Measurements from ENCODE around the gene RFC2.
A peak's percentile ranks its signal among the peaks of the same experiment; 100 is the strongest.

The RFC2 gene

DNA sequence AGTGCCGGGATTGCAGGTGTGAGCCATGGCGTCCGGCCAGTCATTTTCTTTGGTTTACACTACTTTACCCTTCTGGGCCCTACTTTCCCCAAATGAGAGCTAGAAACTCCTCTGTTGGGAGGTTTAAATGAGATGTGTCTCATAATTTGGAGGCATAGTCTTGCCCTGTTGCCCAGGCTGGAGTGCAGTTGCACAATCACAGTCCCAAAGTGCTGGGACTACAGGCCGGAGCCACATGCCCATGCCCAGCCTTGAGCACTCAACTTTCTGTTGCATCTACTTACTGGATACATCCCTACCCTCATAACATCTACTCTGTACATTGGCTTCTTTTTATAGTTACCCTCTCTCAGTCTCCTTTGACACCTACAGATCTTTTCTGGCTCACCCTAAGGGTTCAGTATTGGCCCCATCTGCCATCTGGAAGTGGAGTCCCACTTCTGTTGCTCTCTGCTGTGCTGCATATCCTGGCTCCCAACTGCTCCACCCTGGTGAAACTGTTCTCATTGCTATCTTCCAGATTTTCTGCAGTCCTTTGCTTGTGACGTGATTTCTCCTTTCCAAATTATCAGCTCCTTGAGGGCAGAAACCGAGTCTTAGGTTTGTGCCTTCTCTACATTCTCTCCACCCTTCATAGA, 71.6 kb downstream of the RFC2 start:
- Histone ChIP-seq H4K20me1 (ENCODE audit: control insufficient read depth, insufficient read depth, low read depth, low read length) (peaks cover 86% of the 10 kb centered on the region), H3K4me1 (ENCODE audit: control insufficient read depth, low read length) (peaks cover 77% of the 10 kb centered on the region), H3F3A (ENCODE audit: control insufficient read depth, insufficient read depth) (peaks cover 28% of the 10 kb centered on the region), H3K9me2 (replicated peaks; ENCODE audit: control insufficient read depth, low read length) (no peaks in the 10 kb centered on the region), H3K36me3 (ENCODE audit: control insufficient read depth, low read length) (peaks cover 99% of the 10 kb centered on the region), H3K9me3 (ENCODE audit: control insufficient read depth, insufficient read depth, low read length) (no peaks in the 10 kb centered on the region), H3K4me2 (ENCODE audit: low read length) (peak overlapping the region; percentile 22), H3K4me3 (ENCODE audit: low read length) (no peak overlapping the region), H3K27ac (ENCODE audit: low read depth, low read length) (peak overlapping the region; percentile 28), H3K79me2 (ENCODE audit: control insufficient read depth, low read length) (peaks cover 100% of the 10 kb centered on the region), H3K27me3 (ENCODE audit: control insufficient read depth, low read length) (no peaks in the 10 kb centered on the region)
- no peak for TF ChIP-seq EZH2phosphoT487 (IDR thresholded peaks at IDR 0.05; ENCODE audit: borderline replicate concordance, low read length)
- TF ChIP-seq, protein P1, sequence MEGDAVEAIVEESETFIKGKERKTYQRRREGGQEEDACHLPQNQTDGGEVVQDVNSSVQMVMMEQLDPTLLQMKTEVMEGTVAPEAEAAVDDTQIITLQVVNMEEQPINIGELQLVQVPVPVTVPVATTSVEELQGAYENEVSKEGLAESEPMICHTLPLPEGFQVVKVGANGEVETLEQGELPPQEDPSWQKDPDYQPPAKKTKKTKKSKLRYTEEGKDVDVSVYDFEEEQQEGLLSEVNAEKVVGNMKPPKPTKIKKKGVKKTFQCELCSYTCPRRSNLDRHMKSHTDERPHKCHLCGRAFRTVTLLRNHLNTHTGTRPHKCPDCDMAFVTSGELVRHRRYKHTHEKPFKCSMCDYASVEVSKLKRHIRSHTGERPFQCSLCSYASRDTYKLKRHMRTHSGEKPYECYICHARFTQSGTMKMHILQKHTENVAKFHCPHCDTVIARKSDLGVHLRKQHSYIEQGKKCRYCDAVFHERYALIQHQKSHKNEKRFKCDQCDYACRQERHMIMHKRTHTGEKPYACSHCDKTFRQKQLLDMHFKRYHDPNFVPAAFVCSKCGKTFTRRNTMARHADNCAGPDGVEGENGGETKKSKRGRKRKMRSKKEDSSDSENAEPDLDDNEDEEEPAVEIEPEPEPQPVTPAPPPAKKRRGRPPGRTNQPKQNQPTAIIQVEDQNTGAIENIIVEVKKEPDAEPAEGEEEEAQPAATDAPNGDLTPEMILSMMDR (IDR thresholded peaks at IDR 0.05; ENCODE audit: low read depth, low read length, poor library complexity, severe bottlenecking), result no peak

DNA sequence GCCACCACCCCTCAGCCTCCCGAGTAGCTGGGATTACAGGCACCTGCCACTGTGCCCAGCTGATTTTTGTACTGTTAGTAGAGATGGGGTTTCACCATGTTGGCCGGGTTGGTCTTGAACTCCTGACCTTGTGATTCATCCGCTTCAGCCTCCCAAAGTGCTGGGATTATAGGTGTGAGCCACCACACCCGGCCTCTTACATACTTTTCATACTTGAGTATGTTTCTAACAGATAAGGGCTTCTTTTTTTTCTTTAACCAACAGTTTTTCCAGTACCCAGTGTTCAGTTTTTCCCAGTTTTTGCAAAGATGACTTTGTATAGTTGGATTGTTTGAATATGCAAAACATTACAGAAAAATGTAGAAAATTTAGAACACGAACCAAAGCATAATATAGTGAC, 72.4 kb downstream of the RFC2 start:
- no peak overlapping the region for H3K27ac ChIP-seq (ENCODE audit: low read depth, low read length)
- peaks cover 86% of the 10 kb centered on the region for H4K20me1 ChIP-seq (ENCODE audit: control insufficient read depth, insufficient read depth, low read depth, low read length)
- no peaks in the 10 kb centered on the region for H3K9me2 ChIP-seq (replicated peaks; ENCODE audit: control insufficient read depth, low read length)
- H3K9me3 ChIP-seq (ENCODE audit: control insufficient read depth, insufficient read depth, low read length), result no peaks in the 10 kb centered on the region
- TF ChIP-seq EZH2phosphoT487 (IDR thresholded peaks at IDR 0.05; ENCODE audit: borderline replicate concordance, low read length), result no peak
- TF ChIP-seq, protein P1 (IDR thresholded peaks at IDR 0.05; ENCODE audit: low read depth, low read length, poor library complexity, severe bottlenecking), result no peak
- peaks cover 28% of the 10 kb centered on the region for H3F3A ChIP-seq (ENCODE audit: control insufficient read depth, insufficient read depth)
- no peaks in the 10 kb centered on the region for H3K27me3 ChIP-seq (ENCODE audit: control insufficient read depth, low read length)
- H3K4me1 ChIP-seq (ENCODE audit: control insufficient read depth, low read length), result peaks cover 84% of the 10 kb centered on the region
- H3K4me3 ChIP-seq (ENCODE audit: low read length), result no peak overlapping the region
- H3K4me2 ChIP-seq (ENCODE audit: low read length), result peak overlapping the region; percentile 22
- H3K79me2 ChIP-seq (ENCODE audit: control insufficient read depth, low read length), result peaks cover 100% of the 10 kb centered on the region
- peaks cover 99% of the 10 kb centered on the region for H3K36me3 ChIP-seq (ENCODE audit: control insufficient read depth, low read length)
